MCF 10A (cell line): ENCODE results near the gene USB1. TPM values are rescaled to one million over a fixed set of nuclear protein-coding genes. Genes with fewer than 3 reads are reported as not detected.

ENCODE experiments used
- BruUV-seq: library from RNA; stranded (reverse); fragments of 400-500 nt; replicated peaks from 2 replicates; lab custom pipeline; 2021; lab: Mats Ljungman, UMichigan
- CTCF ChIA-PET: fragments of 300-600 bp; sonication (Branson Sonifier 250); formaldehyde crosslinking; extraction: SDS; loops from one replicate; lab custom pipeline; 2021; ENCODE audit warnings: antibody characterized with exemption, inconsistent platforms; lab: Yijun Ruan, JAX
- POLR2A ChIA-PET: fragments of 300-600, 350-650 bp; sonication (Branson Sonifier 250); formaldehyde crosslinking; extraction: SDS; loops from one replicate; lab custom pipeline; 2020; ENCODE audit warnings: antibody characterized with exemption, inconsistent platforms; lab: Yijun Ruan, JAX
- DNase-seq: peaks from one replicate; pipeline ENCODE4 v3.0.0-alpha.2; 2018; ENCODE audit not compliant: unreplicated experiment
- H3K27ac Mint-ChIP-seq: one replicate; pipeline ENCODE4 v1.8.0; 2022; ENCODE audit warnings: mild to moderate bottlenecking, low read depth, mixed read lengths; ENCODE audit not compliant: unreplicated experiment
- H3K27me3 Mint-ChIP-seq: one replicate; pipeline ENCODE4 v1.8.0; 2022; ENCODE audit warnings: mixed read lengths; ENCODE audit not compliant: insufficient read depth, unreplicated experiment
- H3K36me3 Mint-ChIP-seq: one replicate; pipeline ENCODE4 v1.8.0; 2022; ENCODE audit warnings: mild to moderate bottlenecking, moderate library complexity, mixed read lengths; ENCODE audit not compliant: insufficient read depth, unreplicated experiment
- H3K4me1 Mint-ChIP-seq: one replicate; pipeline ENCODE4 v1.8.0; 2022; ENCODE audit warnings: mixed read lengths; ENCODE audit not compliant: insufficient read depth, unreplicated experiment
- H3K4me3 Mint-ChIP-seq: one replicate; pipeline ENCODE4 v1.8.0; 2022; ENCODE audit warnings: mild to moderate bottlenecking, moderate library complexity, mixed read lengths; ENCODE audit not compliant: unreplicated experiment
- H3K9me3 Mint-ChIP-seq: one replicate; pipeline ENCODE4 v1.8.0; 2022; ENCODE audit warnings: mixed read lengths; ENCODE audit not compliant: unreplicated experiment
- CTCF ChIP-seq: fragments of 200-600 bp; IDR thresholded peaks from one replicate; pipeline ENCODE4 v1.8.0; 2022; ENCODE audit warnings: antibody characterized with exemption, mild to moderate bottlenecking; ENCODE audit not compliant: unreplicated experiment
- intact Hi-C: fragments of 100-400 bp; cut with micrococcal nuclease; formaldehyde crosslinking; loops from 2 replicates; pipeline ENCODE4 v1.14.1; 2022
- total RNA-seq: library from RNA; stranded (reverse); gene quantifications from 2 replicates; pipeline ENCODE4 v1.2.3, GENCODE V29; 2022

The USB1 gene
- total RNA-seq, 1 experiment from 2014 or later, result 49.2 TPM

- CTCF ChIA-PET, result interaction anchor here (0.6 to 0.7 kb wide), 2 partner anchors 19 to 59 kb away, joined by 3 read pairs; no protein-coding TSS in a partner anchor
- no peaks in the 10 kb centered on the region for H3K27me3 Mint-ChIP-seq
- H3K36me3 Mint-ChIP-seq, result peaks cover 6% of the 10 kb centered on the region
- POLR2A ChIA-PET, result interaction anchor here (1.0 kb wide), 1 partner anchor 13 kb away, joined by 4 read pairs; no protein-coding TSS in a partner anchor
- no TSS peak for BruUV-seq
- DNase-seq, result no peak
- H3K4me3 Mint-ChIP-seq, result no peak overlapping the region
- intact Hi-C loops, result no loop called here
- no peak overlapping the region for H3K27ac Mint-ChIP-seq
- H3K9me3 Mint-ChIP-seq, result no peaks in the 10 kb centered on the region
- no peaks in the 10 kb centered on the region for H3K4me1 Mint-ChIP-seq
- no peak for TF ChIP-seq CTCF
These were observed 38.8 kb downstream of the USB1 start for GRCh38 chr16:58039829-58040495.

GRCh38 chr16:58040496-58040846, 39.3 kb downstream of the USB1 start:
- no peak overlapping the region for H3K27ac Mint-ChIP-seq
- DNase-seq, result no peak
- H3K36me3 Mint-ChIP-seq, result peaks cover 6% of the 10 kb centered on the region
- no peak overlapping the region for H3K4me3 Mint-ChIP-seq
- intact Hi-C loops, result no loop called here
- no peaks in the 10 kb centered on the region for H3K9me3 Mint-ChIP-seq
- no TSS peak for BruUV-seq
- no peak for TF ChIP-seq CTCF
- ChIA-PET CTCF (no interaction called here), POLR2A (interaction anchor here (1.0 kb wide), 1 partner anchor 13 kb away, joined by 4 read pairs; no protein-coding TSS in a partner anchor)
- H3K4me1 Mint-ChIP-seq, result no peaks in the 10 kb centered on the region
- no peaks in the 10 kb centered on the region for H3K27me3 Mint-ChIP-seq

- no peak for DNase-seq
- Mint-ChIP-seq H3K4me1 (no peaks in the 10 kb centered on the region), H3K36me3 (peaks cover 6% of the 10 kb centered on the region), H3K27ac (no peak overlapping the region), H3K27me3 (no peaks in the 10 kb centered on the region), H3K9me3 (no peaks in the 10 kb centered on the region), H3K4me3 (no peak overlapping the region)
- ChIA-PET POLR2A (no interaction called here), CTCF (no interaction called here)
- no peak for TF ChIP-seq CTCF
- no TSS peak for BruUV-seq
- intact Hi-C loops, result no loop called here
These were observed 39.9 kb downstream of the USB1 start for GRCh38 chr16:58040945-58041627.

GRCh38 chr16:58041628-58041955, 40.4 kb downstream of the USB1 start:
- Mint-ChIP-seq H3K9me3 (no peaks in the 10 kb centered on the region), H3K27ac (no peak overlapping the region), H3K27me3 (no peaks in the 10 kb centered on the region), H3K4me1 (no peaks in the 10 kb centered on the region), H3K36me3 (peaks cover 6% of the 10 kb centered on the region), H3K4me3 (no peak overlapping the region)
- CTCF ChIA-PET, result no interaction called here
- TF ChIP-seq CTCF, result no peak
- intact Hi-C loops, result no loop called here
- BruUV-seq, result no TSS peak
- DNase-seq, result no peak
- POLR2A ChIA-PET, result no interaction called here
